SU-DHL-6 (cell line): ENCODE data around the gene CIB4.

ENCODE experiments used
- EZH2phosphoT487 ChIP-seq: fragments of 200-600 bp; sonication (generic), shearing (Covaris generic); conservative IDR thresholded peaks from 2 replicates; pipeline ENCODE4 v1.6.1; 2018; ENCODE audit warnings: mild to moderate bottlenecking, antibody characterized with exemption, low read length, moderate library complexity, mixed read lengths
- TF ChIP-seq, protein P1 (sequence below): fragments of 200-600 bp; sonication (generic); IDR thresholded peaks from one replicate; pipeline ENCODE4 v1.5.1; 2017; ENCODE audit warnings: antibody characterized with exemption, mild to moderate bottlenecking, low read length, moderate library complexity; ENCODE audit not compliant: insufficient read depth, poor library complexity, severe bottlenecking

DNA sequence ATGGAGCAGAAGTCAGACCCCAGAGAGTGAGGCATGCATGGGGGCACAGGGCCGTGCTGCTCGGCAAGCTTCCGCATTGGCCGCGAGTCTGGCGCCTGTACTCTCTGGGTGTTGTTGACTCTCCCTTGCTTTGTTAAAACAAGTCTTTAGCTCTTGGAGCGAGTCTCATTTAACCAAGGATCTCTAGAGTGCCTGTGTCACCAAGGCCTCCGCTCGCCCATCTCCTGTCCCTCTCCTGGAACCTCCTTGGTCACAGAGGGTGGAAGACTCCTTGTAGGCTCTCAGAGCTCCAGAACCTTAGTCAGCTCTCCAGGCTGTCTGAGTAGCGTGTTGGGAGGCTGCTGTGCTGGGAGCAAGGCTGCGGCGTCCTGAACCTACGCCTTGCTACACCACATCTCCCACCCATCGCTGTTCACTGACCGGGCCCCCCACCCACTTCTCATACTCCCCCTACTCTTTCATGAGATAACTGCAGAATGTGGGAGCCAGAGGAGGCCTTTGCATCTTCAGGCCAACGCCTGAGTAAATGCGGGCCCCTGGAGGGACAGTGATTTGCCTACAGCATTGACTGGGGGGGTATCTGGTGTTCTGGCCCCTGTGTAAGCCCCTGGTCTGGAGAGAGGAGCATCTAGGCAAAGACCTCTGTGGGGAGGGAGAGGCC, 66.1 kb downstream of the CIB4 start:
- no peak for TF ChIP-seq EZH2phosphoT487
- TF ChIP-seq, protein P1, sequence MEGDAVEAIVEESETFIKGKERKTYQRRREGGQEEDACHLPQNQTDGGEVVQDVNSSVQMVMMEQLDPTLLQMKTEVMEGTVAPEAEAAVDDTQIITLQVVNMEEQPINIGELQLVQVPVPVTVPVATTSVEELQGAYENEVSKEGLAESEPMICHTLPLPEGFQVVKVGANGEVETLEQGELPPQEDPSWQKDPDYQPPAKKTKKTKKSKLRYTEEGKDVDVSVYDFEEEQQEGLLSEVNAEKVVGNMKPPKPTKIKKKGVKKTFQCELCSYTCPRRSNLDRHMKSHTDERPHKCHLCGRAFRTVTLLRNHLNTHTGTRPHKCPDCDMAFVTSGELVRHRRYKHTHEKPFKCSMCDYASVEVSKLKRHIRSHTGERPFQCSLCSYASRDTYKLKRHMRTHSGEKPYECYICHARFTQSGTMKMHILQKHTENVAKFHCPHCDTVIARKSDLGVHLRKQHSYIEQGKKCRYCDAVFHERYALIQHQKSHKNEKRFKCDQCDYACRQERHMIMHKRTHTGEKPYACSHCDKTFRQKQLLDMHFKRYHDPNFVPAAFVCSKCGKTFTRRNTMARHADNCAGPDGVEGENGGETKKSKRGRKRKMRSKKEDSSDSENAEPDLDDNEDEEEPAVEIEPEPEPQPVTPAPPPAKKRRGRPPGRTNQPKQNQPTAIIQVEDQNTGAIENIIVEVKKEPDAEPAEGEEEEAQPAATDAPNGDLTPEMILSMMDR = no peak
